Motor neuron (in vitro differentiated cells): ENCODE measurements around the gene LPO. TPM values are rescaled to one million over a fixed set of nuclear protein-coding genes. Genes with fewer than 3 reads are reported as not detected.

ENCODE experiments used
- ATAC-seq, 8 experiments: fragments of 200-7000 bp; cut with Tn5 transposase; replicated peaks in 6 of 8; 2 replicates each; pipeline ENCODE4 v1.8.0; 2021; ENCODE audit warnings: mild to moderate bottlenecking in 8 of 8, moderate library complexity in 8 of 8
- H3K27ac ChIP-seq, 2 donors: fragments of 250-450 bp; sonication (Bioruptor Pico); 2 replicates each; pipeline ENCODE4 v1.9.0; 2021; ENCODE audit warnings: antibody characterized with exemption in 2 of 2, mild to moderate bottlenecking in 2 of 2, moderate library complexity in 1 of 2
- H3K4me1 ChIP-seq, 2 donors: fragments of 250-450 bp; sonication (Bioruptor Pico); replicated peaks in 1 of 2; 2 replicates each; pipeline ENCODE4 v1.6.1; 2021; ENCODE audit warnings: antibody characterized with exemption in 2 of 2, mild to moderate bottlenecking in 2 of 2, moderate library complexity in 1 of 2
- H3K4me3 ChIP-seq, 5 donors: fragments of 250-450 bp; sonication (Bioruptor Pico); 2 replicates each; pipeline ENCODE4 v1.9.0; 2021; ENCODE audit warnings: antibody characterized with exemption in 5 of 5, mild to moderate bottlenecking in 5 of 5, moderate library complexity in 4 of 5
- WGBS, 10 experiments: fragments of 450-650 bp; shearing (Covaris generic); methylation state at CpG; one replicate each; pipeline ENCODE4 v1.0.0; 2022; 5-methylcytosine and 5-hydroxymethylcytosine counted together
- in situ Hi-C, 9 experiments: fragments of 400-800 bp; cut with MboI; loops; one replicate each; pipeline ENCODE4 v1.15.0; 2021; ENCODE audit warnings: low sequenced_read_pairs in 9 of 9, low pct_unique_long_range_greater_than_20kb in 2 of 9; ENCODE audit not compliant: unreplicated experiment in 9 of 9
- total RNA-seq, 8 experiments: library from RNA; unstranded; fragments of 300-600 nt; gene quantifications; 2 replicates each; pipeline versions ENCODE4 v1.2.3 to v1.2.4, GENCODE V29; 2022

Gene LPO
- total RNA-seq, 8 experiments from 2014 or later = 0.08 to 1.2 (median 0.16) TPM; not detected in 1

DNA sequence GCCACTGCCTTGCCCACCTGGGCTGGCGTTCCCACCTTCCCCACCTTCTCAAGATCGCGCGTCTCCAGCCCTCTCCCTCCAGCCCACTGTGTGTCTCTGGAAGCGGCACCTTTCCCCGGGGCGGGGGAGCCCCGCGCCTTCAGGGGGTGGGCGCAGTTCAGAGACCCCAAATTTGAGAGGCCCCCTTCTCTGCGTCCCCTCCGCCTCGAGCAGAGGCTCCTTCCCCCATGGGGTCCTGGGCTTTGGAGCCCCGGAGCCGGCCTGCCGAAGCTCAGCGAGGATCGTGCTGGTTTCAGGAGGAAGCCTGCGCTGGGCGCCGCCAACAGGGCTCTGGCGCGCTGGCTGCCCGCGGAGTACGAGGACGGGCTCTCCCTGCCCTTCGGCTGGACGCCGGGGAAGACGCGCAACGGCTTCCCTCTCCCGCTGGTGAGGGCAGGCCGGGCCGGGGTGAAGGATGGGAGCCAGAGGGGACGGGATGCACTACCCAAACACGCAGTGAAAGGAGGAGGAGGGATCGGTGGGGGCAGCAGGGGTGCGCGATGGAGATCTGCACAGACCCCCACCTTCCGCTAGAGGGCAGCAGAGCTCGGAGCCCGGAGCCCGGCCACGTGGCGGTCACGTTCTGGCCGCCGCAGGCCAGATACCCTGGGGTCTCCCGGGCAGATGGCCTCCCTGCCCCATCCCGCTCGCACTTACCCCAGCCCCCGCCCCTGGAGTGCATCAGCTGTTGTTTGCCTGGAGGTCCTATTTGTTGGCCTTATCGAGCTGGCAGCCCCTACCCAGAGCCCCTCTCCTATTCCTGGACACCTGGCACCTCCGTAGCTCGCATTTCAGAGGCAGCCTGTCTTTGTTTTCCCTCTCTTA, 11.1 kb downstream of the LPO start:
- ATAC-seq = peak; percentile 88 to 95 (median 90)
- Histone ChIP-seq H3K4me3 (peak overlapping the region; percentile 32 to 43 (median 39)), H3K4me1 (peaks cover 2 to 4% of the 10 kb centered on the region in 2 donors), H3K27ac (no peak overlapping the region)
- WGBS, 10 experiments = 0 to 67% (median 4%) methylated on average over 2 to 4 of the region's 57 CpGs; no CpG with 5 or more reads in 7 of the 10 experiments
- in situ Hi-C loops = no loop called here

GRCh38 chr17:58250344-58251011, 12.1 kb downstream of the LPO start:
- no peak for ATAC-seq
- H3K27ac ChIP-seq = no peak overlapping the region
- WGBS, 10 experiments = 60 to 100% (median 86%) methylated on average over 1 to 11 of the region's 12 CpGs; no CpG with 5 or more reads in 2 of the 10 experiments
- in situ Hi-C loops = no loop called here
- H3K4me1 ChIP-seq = peaks cover 2 to 4% of the 10 kb centered on the region in 2 donors
- no peak overlapping the region for H3K4me3 ChIP-seq

GRCh38 chr17:58252141-58252540, 13.8 kb downstream of the LPO start:
- in situ Hi-C loops = no loop called here
- 17 to 100% (median 65%) methylated on average over 1 to 4 of the region's 9 CpGs; no CpG with 5 or more reads in 4 of the 10 experiments for WGBS, 10 experiments
- H3K27ac ChIP-seq = no peak overlapping the region

DNA sequence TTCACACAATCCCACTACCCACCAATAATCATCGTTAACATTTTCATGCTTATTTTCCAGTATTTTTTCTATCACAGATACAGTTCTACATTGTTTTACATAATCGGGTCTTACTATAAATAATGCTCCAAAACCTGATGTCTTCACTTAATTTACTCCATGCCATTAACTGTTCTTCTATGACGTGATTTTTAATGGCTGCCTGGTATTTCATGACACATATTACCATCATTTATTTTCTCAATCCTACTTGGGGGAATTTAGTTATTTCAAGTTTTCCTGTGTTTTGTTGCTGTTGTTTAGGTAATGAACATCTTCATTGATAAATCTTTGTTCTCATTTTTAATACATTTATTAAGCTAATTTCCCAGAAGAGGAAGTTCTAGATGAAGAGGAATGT, 14.7 kb downstream of the LPO start:
- ATAC-seq = no peak
- Histone ChIP-seq H3K4me3 (no peak overlapping the region), H3K4me1 (peaks cover 2 to 4% of the 10 kb centered on the region in 2 donors), H3K27ac (no peak overlapping the region)
- 32 to 94% (median 57%) methylated on average over 1 to 3 of the region's 3 CpGs for WGBS, 10 experiments
- in situ Hi-C loops = no loop called here

More at GRCh38 chr17:58252141-58252540, 13.8 kb downstream of the LPO start:
- H3K4me3 ChIP-seq = no peak overlapping the region
- peaks cover 2 to 4% of the 10 kb centered on the region in 2 donors for H3K4me1 ChIP-seq
- no peak for ATAC-seq

- no peak overlapping the region for H3K4me3 ChIP-seq
These were observed 16.4 kb downstream of the LPO start for GRCh38 chr17:58254803-58255202.

GRCh38 chr17:58262149-58262548, 23.8 kb downstream of the LPO start:
- 39 to 100% (median 80%) methylated on average over 1 to 10 of the region's 11 CpGs for WGBS, 10 experiments
- no peak overlapping the region for H3K4me3 ChIP-seq
- H3K4me1 ChIP-seq = no peaks in the 10 kb centered on the region
- no peak overlapping the region for H3K27ac ChIP-seq
- ATAC-seq = no peak
- in situ Hi-C loops = no loop called here

More at GRCh38 chr17:58254803-58255202, 16.4 kb downstream of the LPO start:
- no peak for ATAC-seq
- H3K4me1 ChIP-seq = peaks cover 1 to 3% of the 10 kb centered on the region in 2 donors
- 0 to 47% (median 29%) methylated on average over 3 to 4 of the region's 8 CpGs; no CpG with 5 or more reads in 7 of the 10 experiments for WGBS, 10 experiments
- in situ Hi-C loops = no loop called here
- H3K27ac ChIP-seq = no peak overlapping the region

DNA sequence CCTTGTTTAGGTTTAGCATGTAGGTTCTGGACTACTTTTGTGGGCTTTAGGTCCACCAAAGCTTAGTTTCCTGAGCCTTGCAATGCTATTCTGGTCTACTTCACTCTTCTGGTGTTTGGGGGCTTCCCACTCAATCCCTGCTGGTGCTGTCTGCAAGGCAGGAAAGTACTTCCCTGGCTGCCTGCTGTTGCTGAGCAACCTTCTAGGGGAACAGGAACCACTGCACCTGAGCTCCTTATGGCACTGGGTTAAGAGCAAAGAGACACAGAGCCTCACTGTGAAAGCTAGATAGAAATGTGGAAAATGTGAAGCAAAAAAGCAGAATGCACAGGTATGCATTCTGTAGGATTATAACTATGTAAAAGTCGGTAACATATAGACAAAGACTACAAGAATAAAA, 25.4 kb downstream of the LPO start:
- WGBS, 10 experiments = 0 to 83% (median 23%) methylated on average over 1 of the region's 1 CpG; no CpG with 5 or more reads in 2 of the 10 experiments
- Histone ChIP-seq H3K4me3 (no peak overlapping the region), H3K4me1 (no peaks in the 10 kb centered on the region), H3K27ac (no peak overlapping the region)
- in situ Hi-C loops = no loop called here
- ATAC-seq = no peak

DNA sequence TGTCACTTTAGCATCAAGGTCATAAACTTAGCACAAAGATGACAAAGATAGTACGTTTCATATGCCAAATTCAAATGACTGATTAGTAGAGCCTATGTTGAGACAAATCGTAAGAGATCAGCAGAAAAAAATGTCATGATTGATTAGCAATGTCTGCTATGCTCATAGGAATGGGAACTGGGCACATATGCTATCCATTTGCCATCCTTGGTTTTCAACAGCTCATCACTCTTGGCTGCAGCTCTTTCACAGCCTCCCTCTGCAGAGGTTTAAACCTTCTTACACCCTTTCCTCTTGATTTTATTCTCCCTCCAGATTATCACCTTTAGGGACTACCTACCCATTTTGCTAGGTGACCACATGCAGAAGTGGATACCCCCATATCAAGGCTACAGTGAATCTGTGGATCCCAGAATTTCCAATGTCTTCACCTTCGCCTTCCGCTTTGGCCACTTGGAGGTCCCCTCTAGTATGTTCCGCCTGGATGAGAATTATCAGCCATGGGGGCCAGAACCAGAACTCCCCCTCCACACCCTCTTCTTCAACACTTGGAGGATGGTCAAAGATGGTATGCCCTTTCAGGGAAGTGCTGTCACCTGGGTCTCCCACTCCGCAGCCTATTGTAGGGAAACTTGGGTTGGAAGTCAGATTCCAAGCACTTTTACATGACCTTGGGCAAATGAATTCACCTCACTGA, 26.2 kb downstream of the LPO start:
- in situ Hi-C loops = no loop called here
- no peak overlapping the region for H3K27ac ChIP-seq
- no peaks in the 10 kb centered on the region for H3K4me1 ChIP-seq
- H3K4me3 ChIP-seq = no peak overlapping the region
- 0 to 86% (median 71%) methylated on average over 1 to 6 of the region's 6 CpGs for WGBS, 10 experiments
- no peak for ATAC-seq

DNA sequence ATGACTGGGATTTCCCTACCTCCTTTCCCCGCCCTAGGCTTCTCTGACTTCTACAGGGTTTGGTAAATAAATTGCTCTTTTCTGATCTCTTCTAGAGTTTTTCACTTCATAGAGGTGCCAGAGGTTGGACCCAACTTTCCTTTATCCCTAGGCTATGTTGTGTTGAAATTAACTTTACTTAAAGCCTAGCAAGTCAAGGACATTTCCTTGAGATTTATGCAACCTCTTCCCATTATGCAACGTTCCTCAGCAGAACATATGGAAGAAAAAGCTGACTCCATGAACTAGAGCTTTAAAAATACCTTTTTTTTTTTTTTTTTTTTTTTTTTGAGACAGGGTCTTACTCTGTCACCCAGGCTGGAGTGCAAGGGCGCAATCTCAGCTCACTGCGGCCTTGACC, 26.9 kb downstream of the LPO start:
- in situ Hi-C loops = no loop called here
- 33 to 100% (median 46%) methylated on average over 1 to 4 of the region's 4 CpGs; no CpG with 5 or more reads in 2 of the 10 experiments for WGBS, 10 experiments

DNA sequence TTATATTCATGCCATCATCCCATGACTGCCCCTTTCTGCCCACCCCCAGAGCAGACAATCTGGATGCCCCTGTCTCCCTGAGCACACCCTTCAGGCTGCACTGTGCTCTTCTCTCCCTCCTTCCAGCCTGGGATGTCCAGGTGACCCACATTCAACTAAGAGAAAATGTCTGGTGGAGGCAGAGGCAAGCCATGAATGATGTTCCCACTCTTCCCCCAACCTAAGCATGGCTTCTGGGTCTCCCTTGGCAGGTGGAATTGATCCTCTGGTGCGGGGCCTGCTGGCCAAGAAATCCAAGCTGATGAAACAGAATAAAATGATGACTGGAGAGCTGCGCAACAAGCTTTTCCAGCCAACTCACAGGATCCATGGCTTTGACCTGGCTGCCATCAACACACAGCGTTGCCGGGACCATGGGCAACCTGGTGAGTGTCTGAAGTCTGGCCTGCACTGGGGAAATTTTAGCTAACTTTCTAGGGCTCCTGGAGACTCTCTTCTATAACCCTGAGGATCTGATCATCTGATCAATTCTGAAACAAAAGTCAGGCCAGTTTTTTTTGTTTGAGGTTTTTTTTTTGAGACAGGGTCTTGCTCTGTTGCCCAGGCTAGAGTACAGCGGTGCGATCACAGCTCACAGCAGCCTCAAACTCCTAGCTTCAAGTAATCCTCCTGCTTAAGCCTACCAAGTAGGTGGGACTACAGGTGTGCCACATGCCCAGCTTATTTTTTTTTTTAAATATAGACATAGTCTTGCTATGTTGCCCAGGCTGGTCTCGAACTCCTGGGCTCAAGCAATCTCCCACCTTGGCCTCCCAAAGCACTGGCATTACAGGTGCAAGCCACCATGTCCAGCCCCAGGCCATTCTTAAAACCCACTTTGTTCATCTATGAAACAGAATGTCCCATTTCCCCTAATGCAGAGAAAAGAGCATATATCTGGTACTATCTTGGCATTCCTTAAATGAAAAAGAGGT, 27.8 kb downstream of the LPO start:
- ATAC-seq = no peak
- 0 to 100% (median 78%) methylated on average over 1 to 5 of the region's 7 CpGs for WGBS, 10 experiments
- H3K4me1 ChIP-seq = no peaks in the 10 kb centered on the region
- no peak overlapping the region for H3K4me3 ChIP-seq
- H3K27ac ChIP-seq = no peak overlapping the region
- in situ Hi-C loops = no loop called here

More for the DNA sequence above, 26.9 kb downstream of the LPO start:
- no peak for ATAC-seq
- H3K4me3 ChIP-seq = no peak overlapping the region
- no peaks in the 10 kb centered on the region for H3K4me1 ChIP-seq
- no peak overlapping the region for H3K27ac ChIP-seq

- Histone ChIP-seq H3K27ac (no peak overlapping the region), H3K4me3 (no peak overlapping the region), H3K4me1 (no peaks in the 10 kb centered on the region)
- 10 to 95% (median 78%) methylated on average over 1 to 9 of the region's 22 CpGs; no CpG with 5 or more reads in 3 of the 10 experiments for WGBS, 10 experiments
- in situ Hi-C loops = no loop called here
- no peak for ATAC-seq
These were observed 29.3 kb downstream of the LPO start for GRCh38 chr17:58267347-58268324.
